ENCODE measurements around the gene SMARCA5. TPM values are rescaled to one million over a fixed set of nuclear protein-coding genes. Genes with fewer than 3 reads are reported as not detected.

The SMARCA5 gene
- total and polyA plus RNA-seq, 7 donors, result 10.4 to 24.9 (median 21.6) TPM

DNA sequence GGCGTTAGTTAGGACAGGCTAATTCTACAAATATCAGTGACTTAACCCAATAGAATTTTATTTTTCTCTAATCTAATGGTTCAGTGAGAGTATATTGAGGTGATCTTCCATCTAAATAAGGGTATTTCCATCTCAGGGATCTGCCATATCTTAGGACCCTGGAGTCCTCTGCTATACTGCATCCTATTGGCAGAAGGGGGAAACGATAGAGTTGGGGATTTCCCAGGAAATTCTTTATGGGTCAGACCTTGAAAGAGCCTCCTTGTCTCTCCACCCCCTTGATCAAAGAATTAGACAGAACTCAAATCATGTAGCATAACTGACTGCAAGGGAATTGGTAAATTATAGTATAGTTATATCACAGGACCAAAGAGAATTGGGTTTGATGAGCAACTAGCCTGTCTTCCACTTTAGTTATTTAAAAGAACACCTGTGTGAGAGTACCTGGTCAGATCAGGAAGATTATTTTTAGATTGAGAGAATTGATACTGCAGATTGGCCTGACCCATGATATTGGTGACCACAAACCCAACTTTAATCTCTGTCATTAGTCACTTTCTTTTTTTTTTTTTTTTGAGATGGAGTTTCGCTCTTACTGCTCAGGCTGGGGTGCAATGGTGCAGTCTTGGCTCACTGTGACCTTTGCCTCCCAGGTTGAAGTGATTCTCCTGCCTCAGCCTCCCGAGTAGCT is 25.6 kb downstream of the SMARCA5 start:
- intact Hi-C loops (cut with DNase I), result no loop called here
- WGBS, 3 donors, result 91 to 95% (median 92%) methylated on average over 4 of the region's 4 CpGs
- no peak for DNase-seq

DNA sequence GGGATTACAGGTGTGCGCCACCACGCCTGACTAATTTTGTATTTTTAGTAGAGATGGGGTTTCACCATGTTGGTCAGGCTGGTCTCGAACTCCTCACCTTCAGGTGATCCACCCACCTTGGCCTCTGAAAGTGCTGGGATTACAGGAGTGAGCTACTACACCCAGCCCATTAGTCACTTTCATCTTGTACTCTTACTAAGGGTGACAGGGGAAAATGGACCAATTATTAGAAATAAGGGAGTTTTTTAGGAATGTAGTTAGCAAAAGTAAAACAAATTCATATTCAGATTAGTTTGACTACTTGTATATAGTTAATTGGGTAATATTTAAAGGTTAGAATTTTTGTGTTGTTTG is 26.1 kb downstream of the SMARCA5 start:
- Histone ChIP-seq H3K36me3 (ENCODE audit: insufficient read depth in 1 of 2, low read depth in 1 of 2) (peaks cover 16 to 100% of the 10 kb centered on the region in 2 donors), H3K27me3 (ENCODE audit: insufficient read depth in 3 of 3, low read length in 2 of 3) (no peaks in the 10 kb centered on the region), H3K9me3 (no peaks in the 10 kb centered on the region), H3K4me1 (no peaks in the 10 kb centered on the region), H3K4me3 (no peak overlapping the region), H3K27ac (no peak overlapping the region)
- TF ChIP-seq, protein P1, sequence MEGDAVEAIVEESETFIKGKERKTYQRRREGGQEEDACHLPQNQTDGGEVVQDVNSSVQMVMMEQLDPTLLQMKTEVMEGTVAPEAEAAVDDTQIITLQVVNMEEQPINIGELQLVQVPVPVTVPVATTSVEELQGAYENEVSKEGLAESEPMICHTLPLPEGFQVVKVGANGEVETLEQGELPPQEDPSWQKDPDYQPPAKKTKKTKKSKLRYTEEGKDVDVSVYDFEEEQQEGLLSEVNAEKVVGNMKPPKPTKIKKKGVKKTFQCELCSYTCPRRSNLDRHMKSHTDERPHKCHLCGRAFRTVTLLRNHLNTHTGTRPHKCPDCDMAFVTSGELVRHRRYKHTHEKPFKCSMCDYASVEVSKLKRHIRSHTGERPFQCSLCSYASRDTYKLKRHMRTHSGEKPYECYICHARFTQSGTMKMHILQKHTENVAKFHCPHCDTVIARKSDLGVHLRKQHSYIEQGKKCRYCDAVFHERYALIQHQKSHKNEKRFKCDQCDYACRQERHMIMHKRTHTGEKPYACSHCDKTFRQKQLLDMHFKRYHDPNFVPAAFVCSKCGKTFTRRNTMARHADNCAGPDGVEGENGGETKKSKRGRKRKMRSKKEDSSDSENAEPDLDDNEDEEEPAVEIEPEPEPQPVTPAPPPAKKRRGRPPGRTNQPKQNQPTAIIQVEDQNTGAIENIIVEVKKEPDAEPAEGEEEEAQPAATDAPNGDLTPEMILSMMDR (IDR thresholded peaks at IDR 0.05), result no peak
- intact Hi-C loops (cut with DNase I), result loop anchor here in 1 of 2 donors (10.0 kb wide), 1 partner anchor 1575 kb away; no protein-coding TSS in a partner anchor
- WGBS, 3 donors, result 97 to 100% (median 97%) methylated on average over 3 of the region's 3 CpGs
- no peak for ATAC-seq
- DNase-seq, result no peak

More for the DNA sequence above, 25.6 kb downstream of the SMARCA5 start:
- ATAC-seq, result no peak
- H3K27me3 ChIP-seq (ENCODE audit: insufficient read depth in 3 of 3, low read length in 2 of 3), result no peaks in the 10 kb centered on the region
- H3K4me1 ChIP-seq, result no peaks in the 10 kb centered on the region
- H3K36me3 ChIP-seq (ENCODE audit: insufficient read depth in 1 of 2, low read depth in 1 of 2), result peaks cover 16 to 100% of the 10 kb centered on the region in 2 donors
- H3K4me3 ChIP-seq, result no peak overlapping the region
- TF ChIP-seq, protein P1 (IDR thresholded peaks at IDR 0.05), result no peak
- H3K9me3 ChIP-seq, result no peaks in the 10 kb centered on the region
- H3K27ac ChIP-seq, result no peak overlapping the region

DNA sequence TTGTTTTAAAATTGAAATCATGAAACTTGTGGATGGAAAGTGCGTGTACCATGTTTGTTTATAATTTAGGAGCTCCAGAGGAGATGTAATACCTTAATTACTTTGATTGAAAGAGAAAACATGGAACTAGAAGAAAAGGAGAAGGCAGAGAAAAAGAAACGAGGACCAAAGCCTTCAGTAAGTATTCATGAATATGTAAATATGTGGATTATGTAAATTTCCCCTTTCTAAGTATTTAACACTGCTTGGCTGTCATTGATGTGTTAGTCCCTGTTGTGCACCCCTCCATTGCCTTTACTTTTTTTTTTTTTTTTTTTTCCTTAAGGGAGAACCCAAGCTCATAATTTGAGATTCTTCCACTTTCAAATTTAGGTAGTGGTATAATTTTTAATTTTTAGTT is 36.4 kb downstream of the SMARCA5 start:
- peaks cover 0 to 94% of the 10 kb centered on the region in 2 donors for H3K36me3 ChIP-seq (ENCODE audit: insufficient read depth in 1 of 2, low read depth in 1 of 2)
- TF ChIP-seq, protein P1 (IDR thresholded peaks at IDR 0.05), result no peak
- H3K4me3 ChIP-seq, result no peak overlapping the region
- DNase-seq, result no peak
- H3K9me3 ChIP-seq, result no peaks in the 10 kb centered on the region
- no peaks in the 10 kb centered on the region for H3K4me1 ChIP-seq
- no peak for ATAC-seq
- H3K27me3 ChIP-seq (ENCODE audit: insufficient read depth in 3 of 3, low read length in 2 of 3), result no peaks in the 10 kb centered on the region
- intact Hi-C loops (cut with DNase I), result loop anchor here in 1 of 2 donors (10.0 kb wide), 1 partner anchor 1565 kb away; no protein-coding TSS in a partner anchor
- no peak overlapping the region for H3K27ac ChIP-seq
- WGBS, 3 donors, result 86 to 94% (median 91%) methylated on average over 2 of the region's 2 CpGs

DNA sequence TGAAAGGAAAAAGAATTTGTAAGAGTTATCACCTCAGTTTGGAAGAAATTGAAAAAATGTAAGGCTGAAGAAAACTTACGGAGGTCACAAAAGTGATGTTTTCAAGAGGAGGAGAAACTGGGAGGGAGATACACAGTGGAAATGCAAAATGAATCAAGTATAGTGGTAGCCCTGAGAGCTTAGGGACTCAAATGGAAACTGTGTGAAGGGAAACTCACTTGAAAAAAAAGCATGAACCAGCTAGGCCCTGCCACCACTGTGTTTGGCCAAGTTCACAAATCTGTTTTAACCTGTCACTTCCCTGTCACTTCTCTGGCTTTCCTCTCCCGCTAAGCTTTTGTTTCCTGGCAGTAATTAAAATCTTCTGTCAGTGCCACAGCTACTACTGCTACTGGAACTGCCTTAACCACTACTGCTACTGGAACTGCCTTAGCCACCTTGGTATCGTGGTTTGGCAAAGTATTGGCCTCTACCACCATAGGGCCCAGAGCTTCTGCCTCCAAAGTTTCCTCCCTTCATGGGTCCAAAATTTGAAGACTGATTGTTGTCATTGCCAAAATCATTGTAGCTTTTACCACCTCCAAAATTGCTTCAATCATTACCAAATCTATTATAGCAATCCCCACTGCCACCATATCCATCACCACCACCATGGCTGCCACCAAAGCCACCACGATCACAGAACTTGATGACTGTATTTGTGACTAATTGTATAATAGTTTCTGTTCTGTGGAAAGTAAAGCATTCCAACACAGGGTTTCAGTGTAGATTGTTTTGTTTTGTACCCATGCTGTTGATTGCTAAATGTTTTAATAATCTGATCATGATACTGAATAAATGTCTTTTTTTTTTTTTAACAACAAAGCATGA is 41.5 kb downstream of the SMARCA5 start:
- no peaks in the 10 kb centered on the region for H3K9me3 ChIP-seq
- no peak overlapping the region for H3K27ac ChIP-seq
- intact Hi-C loops (cut with DNase I), result no loop called here
- TF ChIP-seq, protein P1 (IDR thresholded peaks at IDR 0.05), result no peak
- H3K4me1 ChIP-seq, result no peaks in the 10 kb centered on the region
- DNase-seq (no peak), ATAC-seq (no peak)
- WGBS, 3 donors, result 61 to 65% (median 64%) methylated on average over 4 of the region's 4 CpGs
- no peak overlapping the region for H3K4me3 ChIP-seq
- H3K27me3 ChIP-seq (ENCODE audit: insufficient read depth in 3 of 3, low read length in 2 of 3), result no peaks in the 10 kb centered on the region
- peaks cover 0 to 48% of the 10 kb centered on the region in 2 donors for H3K36me3 ChIP-seq (ENCODE audit: insufficient read depth in 1 of 2, low read depth in 1 of 2)
